Gastrocnemius medialis (tissue), 4 donors: ENCODE results near the gene PIK3C2G.

ENCODE experiments used
- POLR2A ChIP-seq, 2 donors: fragments of 450-650 bp; IDR thresholded peaks; one replicate each; pipeline ENCODE4 v1.6.1; 2017; ENCODE audit warnings: antibody characterized with exemption in 2 of 2, mild to moderate bottlenecking in 2 of 2, moderate library complexity in 2 of 2
- TF ChIP-seq, protein P1 (sequence below), 5 experiments: fragments of 450-650 bp in 3 of 5; fragments of 200-600 bp in 2 of 5; sonication (generic) in 2 of 5; IDR thresholded peaks in 4 of 5; conservative IDR thresholded peaks in 1 of 5; 1 replicate in 4 of 5; 2 replicates in 1 of 5; pipeline ENCODE4 v1.5.1; 2016 to 2019; ENCODE audit warnings: antibody characterized with exemption in 5 of 5, mild to moderate bottlenecking in 3 of 5, moderate library complexity in 3 of 5

- TF ChIP-seq, protein P1, sequence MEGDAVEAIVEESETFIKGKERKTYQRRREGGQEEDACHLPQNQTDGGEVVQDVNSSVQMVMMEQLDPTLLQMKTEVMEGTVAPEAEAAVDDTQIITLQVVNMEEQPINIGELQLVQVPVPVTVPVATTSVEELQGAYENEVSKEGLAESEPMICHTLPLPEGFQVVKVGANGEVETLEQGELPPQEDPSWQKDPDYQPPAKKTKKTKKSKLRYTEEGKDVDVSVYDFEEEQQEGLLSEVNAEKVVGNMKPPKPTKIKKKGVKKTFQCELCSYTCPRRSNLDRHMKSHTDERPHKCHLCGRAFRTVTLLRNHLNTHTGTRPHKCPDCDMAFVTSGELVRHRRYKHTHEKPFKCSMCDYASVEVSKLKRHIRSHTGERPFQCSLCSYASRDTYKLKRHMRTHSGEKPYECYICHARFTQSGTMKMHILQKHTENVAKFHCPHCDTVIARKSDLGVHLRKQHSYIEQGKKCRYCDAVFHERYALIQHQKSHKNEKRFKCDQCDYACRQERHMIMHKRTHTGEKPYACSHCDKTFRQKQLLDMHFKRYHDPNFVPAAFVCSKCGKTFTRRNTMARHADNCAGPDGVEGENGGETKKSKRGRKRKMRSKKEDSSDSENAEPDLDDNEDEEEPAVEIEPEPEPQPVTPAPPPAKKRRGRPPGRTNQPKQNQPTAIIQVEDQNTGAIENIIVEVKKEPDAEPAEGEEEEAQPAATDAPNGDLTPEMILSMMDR (IDR thresholded peaks at IDR 0.05 in 4 of 5, conservative IDR thresholded peaks at IDR 0.05 in 1 of 5) = no peak
- TF ChIP-seq POLR2A (IDR thresholded peaks at IDR 0.05) = no peak
These were observed 96.8 kb downstream of the PIK3C2G start for GRCh38 chr12:18358077-18358476.
